Loucy (cell line): ENCODE measurements around the gene ICOSLG.
"Not testable (repeated sequence)": the region's sequence is repeated elsewhere in the genome, so short reads cannot be mapped to it uniquely, and the experiment has no call there.

Experiments used
- H2AFZ ChIP-seq: fragments of 200-600 bp; sonication (generic); 2 replicates; pipeline ENCODE4 v1.6.0; 2016; ENCODE audit warnings: antibody characterized with exemption, mild to moderate bottlenecking, low read length, moderate library complexity
- H3F3A ChIP-seq: fragments of 200-600 bp; 2 replicates; pipeline ENCODE4 v1.6.0; 2016; ENCODE audit warnings: antibody characterized with exemption, low read depth, mild to moderate bottlenecking
- H3K27me3 ChIP-seq: fragments of 200-600 bp; sonication (generic); 2 replicates; pipeline ENCODE4 v1.6.1; 2014; ENCODE audit warnings: low read length, mild to moderate bottlenecking; ENCODE audit not compliant: insufficient read depth, poor library complexity, severe bottlenecking
- H3K36me3 ChIP-seq: fragments of 200-600 bp; sonication (generic); 2 replicates; pipeline ENCODE4 v1.6.1; 2016; ENCODE audit warnings: low read length; ENCODE audit not compliant: insufficient read depth
- H3K4me1 ChIP-seq: fragments of 200-600 bp; sonication (generic); 2 replicates; pipeline ENCODE4 v1.5.1; 2014; ENCODE audit warnings: low read length, mild to moderate bottlenecking; ENCODE audit not compliant: insufficient read depth, poor library complexity, severe bottlenecking
- H3K4me2 ChIP-seq: fragments of 200-600 bp; sonication (generic); 2 replicates; pipeline ENCODE4 v1.6.0; 2014; ENCODE audit warnings: antibody characterized with exemption, low read length, low read depth, mild to moderate bottlenecking; ENCODE audit not compliant: poor library complexity, severe bottlenecking
- H3K4me3 ChIP-seq: fragments of 200-600 bp; sonication (generic); 2 replicates; pipeline ENCODE4 v1.5.1; 2014; ENCODE audit warnings: low read length, mild to moderate bottlenecking, mixed read lengths; ENCODE audit not compliant: poor library complexity, severe bottlenecking
- H3K79me2 ChIP-seq: fragments of 200-600 bp; sonication (generic); 2 replicates; pipeline ENCODE4 v1.6.1; 2014; ENCODE audit warnings: low read length; ENCODE audit not compliant: insufficient read depth
- H3K9ac ChIP-seq: fragments of 200-600 bp; sonication (generic); 2 replicates; pipeline ENCODE4 v1.6.0; 2014; ENCODE audit warnings: mild to moderate bottlenecking, low read depth, low read length, moderate library complexity; ENCODE audit not compliant: poor library complexity, severe bottlenecking
- H3K9me2 ChIP-seq: fragments of 200-600 bp; sonication (generic); replicated peaks from 2 replicates; pipeline ENCODE4 v1.6.1; 2016; ENCODE audit warnings: low read depth, low read length, mixed read lengths
- H3K9me3 ChIP-seq: fragments of 200-600 bp; sonication (generic); 2 replicates; pipeline ENCODE4 v1.6.1; 2014; ENCODE audit warnings: mild to moderate bottlenecking, antibody characterized with exemption, low read length, low read depth; ENCODE audit not compliant: insufficient read depth
- H4K20me1 ChIP-seq: fragments of 200-600 bp; sonication (generic); 2 replicates; pipeline ENCODE4 v1.6.0; 2014; ENCODE audit warnings: antibody characterized with exemption, low read length, mild to moderate bottlenecking; ENCODE audit not compliant: insufficient read depth, poor library complexity, severe bottlenecking

ICOSLG gene

GRCh38 chr21:44193108-44193507 is 47.6 kb downstream of the ICOSLG start:
- not testable (repeated sequence) for H3K4me2 ChIP-seq, H3F3A ChIP-seq, H4K20me1 ChIP-seq, H3K9me3 ChIP-seq, H3K4me3 ChIP-seq, H3K9ac ChIP-seq, H3K36me3 ChIP-seq, H3K4me1 ChIP-seq, H3K27me3 ChIP-seq, H3K79me2 ChIP-seq, H3K9me2 ChIP-seq, H2AFZ ChIP-seq

DNA sequence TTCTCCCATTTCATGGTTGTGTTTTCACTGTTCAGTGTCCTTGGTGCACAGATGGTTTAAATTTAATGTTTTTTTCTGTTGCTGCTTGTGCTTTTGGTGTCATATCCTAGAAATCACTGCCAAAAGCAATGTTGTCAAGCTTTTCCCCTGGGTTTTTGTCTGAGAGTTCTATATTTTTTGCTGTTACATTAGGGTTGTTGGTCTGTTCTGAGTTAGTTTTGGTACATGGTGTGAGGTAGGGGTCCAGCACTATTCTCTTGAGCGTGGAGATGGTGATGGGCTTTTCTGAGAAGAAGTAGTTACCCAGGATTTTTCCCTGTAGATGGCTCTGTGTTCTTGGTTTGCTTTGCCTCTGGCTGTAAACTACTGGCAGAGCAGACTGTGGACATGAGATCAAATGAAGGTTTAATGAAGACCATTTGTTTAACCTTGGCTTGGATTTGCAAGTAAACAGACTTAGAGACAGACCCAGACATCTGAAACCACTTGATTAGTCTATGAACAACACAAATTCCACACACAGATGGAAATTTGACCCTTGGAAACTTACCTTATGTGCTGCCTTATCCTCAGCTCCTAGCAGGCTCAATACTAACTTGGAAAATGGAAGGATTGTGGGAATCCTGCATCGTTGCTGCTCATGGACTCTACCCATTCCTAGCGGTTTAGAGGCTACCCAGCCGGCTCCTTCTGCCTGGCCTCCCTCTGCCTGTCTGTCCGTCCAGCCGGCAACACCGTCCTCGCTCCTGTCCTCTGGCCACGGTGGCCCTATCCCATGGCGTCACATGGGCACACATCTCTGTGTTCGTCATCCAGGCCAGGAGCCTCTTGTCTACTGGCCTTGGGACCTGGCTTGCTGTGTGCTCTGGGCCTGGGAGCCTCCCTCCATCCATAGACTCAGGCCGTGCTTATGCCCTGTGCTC is 50.1 kb downstream of the ICOSLG start:
- H3K27me3 ChIP-seq, H3K9ac ChIP-seq, H3F3A ChIP-seq, H3K4me3 ChIP-seq, H3K9me2 ChIP-seq, H3K4me1 ChIP-seq, H2AFZ ChIP-seq, H3K9me3 ChIP-seq, H3K79me2 ChIP-seq, H3K36me3 ChIP-seq, H4K20me1 ChIP-seq, H3K4me2 ChIP-seq: not testable (repeated sequence)

DNA sequence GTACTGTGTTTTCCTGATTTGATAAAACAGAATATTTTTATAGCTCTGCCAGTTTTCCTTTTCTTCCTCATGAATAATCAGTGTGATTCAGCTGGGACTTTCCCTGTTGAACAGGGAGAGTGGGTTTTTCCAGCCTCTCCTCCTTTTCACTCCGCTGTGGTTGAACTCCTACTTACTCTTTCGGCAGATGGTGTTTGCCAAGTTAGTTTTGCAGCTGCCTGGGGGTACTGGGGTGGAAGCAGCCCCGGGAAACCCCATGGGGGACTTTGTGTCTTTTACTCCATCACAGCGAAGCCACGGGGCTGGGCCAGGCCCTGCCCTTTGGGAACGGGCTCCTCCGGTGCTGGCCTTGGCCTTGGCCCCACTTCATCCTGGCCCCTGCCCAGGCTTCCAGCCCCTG is 55.9 kb downstream of the ICOSLG start:
- not testable (repeated sequence) for H3K36me3 ChIP-seq, H3K4me1 ChIP-seq, H3K79me2 ChIP-seq, H3K27me3 ChIP-seq, H3K9me2 ChIP-seq, H3K9ac ChIP-seq, H3K4me2 ChIP-seq, H3K9me3 ChIP-seq, H3K4me3 ChIP-seq, H2AFZ ChIP-seq, H3F3A ChIP-seq, H4K20me1 ChIP-seq

DNA sequence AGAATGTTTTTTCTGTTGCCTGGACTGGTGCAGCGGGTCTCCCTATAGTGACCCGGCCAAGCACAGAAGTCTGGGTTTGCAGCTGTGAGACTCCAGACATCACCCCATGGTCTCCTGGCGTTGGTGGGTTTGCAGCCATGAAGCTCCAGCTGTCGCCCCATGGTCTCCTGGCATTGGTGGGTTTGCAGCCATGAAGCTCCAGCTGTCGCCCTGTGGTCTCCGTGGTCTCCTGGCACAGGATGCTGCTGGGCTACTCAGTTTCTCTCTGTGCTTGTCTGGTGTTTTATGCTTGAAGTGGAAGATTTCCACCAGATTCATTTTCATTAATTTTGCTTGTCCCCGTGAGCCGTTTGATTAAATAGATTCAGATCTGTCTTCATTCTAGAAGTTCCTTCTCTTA is 58.5 kb downstream of the ICOSLG start:
- not testable (repeated sequence) for H3K79me2 ChIP-seq, H3K27me3 ChIP-seq, H3K4me2 ChIP-seq, H4K20me1 ChIP-seq, H3F3A ChIP-seq, H3K36me3 ChIP-seq, H2AFZ ChIP-seq, H3K4me1 ChIP-seq, H3K9ac ChIP-seq, H3K9me2 ChIP-seq, H3K9me3 ChIP-seq, H3K4me3 ChIP-seq

GRCh38 chr21:44181506-44181905 is 59.2 kb downstream of the ICOSLG start:
- H3K79me2 ChIP-seq, H3K4me3 ChIP-seq, H2AFZ ChIP-seq, H3F3A ChIP-seq, H3K4me2 ChIP-seq, H3K4me1 ChIP-seq, H3K9me3 ChIP-seq, H3K27me3 ChIP-seq, H4K20me1 ChIP-seq, H3K36me3 ChIP-seq, H3K9me2 ChIP-seq, H3K9ac ChIP-seq: not testable (repeated sequence)

- H3K4me2 ChIP-seq, H3K9me2 ChIP-seq, H3K36me3 ChIP-seq, H3K9ac ChIP-seq, H4K20me1 ChIP-seq, H2AFZ ChIP-seq, H3K4me3 ChIP-seq, H3F3A ChIP-seq, H3K4me1 ChIP-seq, H3K79me2 ChIP-seq, H3K27me3 ChIP-seq, H3K9me3 ChIP-seq: not testable (repeated sequence)
These were observed 64.6 kb downstream of the ICOSLG start for GRCh38 chr21:44176127-44176526.

GRCh38 chr21:44175189-44175588 is 65.6 kb downstream of the ICOSLG start:
- not testable (repeated sequence) for H2AFZ ChIP-seq, H4K20me1 ChIP-seq, H3K79me2 ChIP-seq, H3K9me2 ChIP-seq, H3K4me2 ChIP-seq, H3K27me3 ChIP-seq, H3F3A ChIP-seq, H3K4me1 ChIP-seq, H3K9me3 ChIP-seq, H3K4me3 ChIP-seq, H3K9ac ChIP-seq, H3K36me3 ChIP-seq
